HG03097 (cell line): ENCODE measurements around the gene PPP1R16B.
"Not testable (repeated sequence)": the region's sequence is repeated elsewhere in the genome, so short reads cannot be mapped to it uniquely, and the experiment has no call there.

Source experiments
- ATAC-seq: cut with Tn5 transposase; IDR thresholded peaks from one replicate; pipeline ENCODE4 v1.9.1; 2021; ENCODE audit not compliant: unreplicated experiment, low FRiP score

PPP1R16B gene

DNA sequence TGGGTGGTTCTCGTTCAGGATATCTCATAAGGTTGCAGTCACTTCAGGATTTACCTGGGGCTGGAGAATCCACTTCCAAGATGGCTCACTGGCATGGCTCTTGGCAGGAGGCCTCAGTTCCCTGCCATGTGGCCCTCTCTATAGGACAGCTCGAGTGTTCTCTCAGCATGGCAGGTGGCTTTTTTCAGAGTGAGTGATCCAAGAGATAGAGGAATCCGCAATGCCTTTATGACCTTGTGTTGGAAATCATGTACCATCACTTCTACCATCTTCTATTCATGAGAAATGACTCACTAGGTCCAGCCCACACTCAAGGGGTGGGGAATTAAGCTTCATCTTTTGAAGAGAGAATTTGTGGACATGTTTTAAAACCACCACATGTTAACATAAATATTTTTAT, 37.8 kb downstream of the PPP1R16B start:
- no peak for ATAC-seq

DNA sequence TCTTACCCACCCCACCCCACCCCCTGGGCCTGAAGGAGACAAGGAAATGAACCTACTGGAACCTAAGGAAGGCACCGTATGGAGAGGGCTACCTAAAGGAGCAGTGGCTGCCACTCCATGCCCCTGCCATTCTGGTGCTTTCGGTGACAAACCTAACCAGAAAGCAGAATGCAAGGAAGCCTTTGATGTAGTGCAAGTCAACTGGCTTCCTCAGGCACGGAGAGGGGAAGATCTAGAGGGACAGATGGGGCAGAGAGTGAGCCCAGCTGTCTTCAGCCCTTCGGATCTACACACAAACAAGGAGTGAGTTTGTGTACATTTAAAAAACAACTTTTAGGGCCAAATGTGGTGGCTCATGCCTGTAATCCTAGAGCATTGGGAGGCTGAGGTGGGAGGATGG, 39.5 kb downstream of the PPP1R16B start:
- ATAC-seq = no peak

DNA sequence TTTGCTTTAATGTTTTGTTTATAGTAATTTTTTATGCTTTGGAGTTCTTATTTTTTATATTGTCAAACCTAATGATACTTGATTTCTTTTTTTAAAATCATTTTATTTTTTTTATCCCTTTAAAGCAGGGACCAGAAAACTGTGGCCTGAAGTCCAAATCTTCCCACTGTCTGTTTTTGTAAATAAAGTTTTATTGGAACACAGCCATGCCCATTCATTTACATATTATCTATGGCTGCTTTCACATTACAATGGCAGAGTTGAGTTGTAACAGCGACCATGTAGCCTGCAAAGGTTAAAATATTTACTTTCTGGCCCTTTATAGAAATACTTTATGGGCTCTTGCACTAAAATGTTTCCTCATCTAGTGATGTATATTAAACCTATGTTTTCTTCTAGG, 42.3 kb downstream of the PPP1R16B start:
- ATAC-seq = no peak

DNA sequence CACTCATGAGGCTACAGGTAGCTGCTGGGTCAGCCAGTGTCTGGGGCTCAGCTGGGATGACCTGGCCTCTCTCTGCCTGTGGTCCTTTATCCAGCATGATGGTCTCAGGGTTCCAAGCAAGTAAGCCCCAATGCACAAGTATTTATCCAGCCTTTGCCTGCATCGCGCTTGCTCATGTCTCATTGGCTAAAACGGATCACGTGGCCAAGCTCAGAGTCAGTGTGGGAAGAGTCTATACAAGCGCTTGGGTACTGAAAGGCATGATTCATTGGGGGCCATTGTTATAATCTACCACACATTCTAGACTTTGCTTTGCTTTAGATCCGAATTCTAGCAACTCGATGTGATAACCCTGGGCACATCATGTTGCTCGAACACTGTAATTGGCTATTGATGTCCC, 48.3 kb downstream of the PPP1R16B start:
- ATAC-seq = no peak

DNA sequence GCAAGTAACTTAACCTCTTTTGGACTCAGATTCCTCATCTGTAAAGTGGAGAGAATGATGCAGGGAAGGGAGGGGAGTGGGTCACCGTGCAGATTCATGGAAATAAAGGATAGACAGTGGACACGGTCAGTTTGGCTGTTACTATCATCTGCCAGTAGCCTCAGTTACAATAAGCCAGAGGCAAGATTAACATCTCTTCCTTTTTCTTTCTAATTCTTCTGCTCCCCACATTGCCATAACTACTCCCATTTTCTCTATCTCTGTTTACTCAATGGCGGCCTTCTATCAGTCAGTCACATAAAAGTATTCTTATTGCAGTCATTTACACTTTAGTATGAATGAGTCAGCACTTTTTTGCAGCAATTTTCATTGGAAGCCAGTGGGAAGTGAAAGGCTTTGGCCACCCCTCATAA, 49.2 kb downstream of the PPP1R16B start:
- ATAC-seq = no peak

DNA sequence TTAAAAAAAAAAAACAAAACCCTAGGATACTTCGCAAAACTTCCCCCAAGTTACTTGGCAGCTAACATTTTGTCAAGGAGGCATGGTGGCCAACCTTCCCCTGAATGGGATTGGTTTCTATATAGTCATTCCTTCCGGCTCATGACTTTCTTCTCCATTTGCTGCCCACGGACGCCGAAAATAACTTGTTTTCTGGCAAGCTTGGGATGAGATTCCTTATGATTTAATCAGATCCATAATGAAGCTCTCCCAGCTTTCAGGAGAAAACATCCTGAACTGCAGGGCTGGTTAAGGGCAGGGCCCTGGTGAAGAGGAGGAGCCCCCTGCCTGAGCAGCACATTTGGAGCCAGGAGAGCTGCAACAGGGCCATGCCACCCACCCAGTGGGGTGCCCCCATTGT, 49.9 kb downstream of the PPP1R16B start:
- ATAC-seq = no peak

DNA sequence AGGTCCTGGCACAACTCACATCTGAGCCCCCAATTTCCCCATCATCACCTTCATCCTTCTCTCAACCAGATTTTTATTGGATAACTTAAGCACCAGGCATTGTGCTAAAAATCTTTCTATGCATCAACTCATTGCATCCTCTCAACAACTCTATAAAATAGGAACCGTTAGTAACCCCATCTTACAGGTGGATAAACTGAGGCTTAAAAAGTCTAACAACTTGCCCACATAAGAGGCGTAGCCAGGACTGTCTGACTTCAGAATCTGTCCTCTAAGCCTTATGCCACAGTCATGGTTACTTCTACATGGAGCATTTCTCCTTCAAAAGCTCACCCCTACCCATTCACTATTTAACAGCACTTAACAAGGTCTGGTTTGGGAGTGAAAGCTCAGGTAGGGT, 51.1 kb downstream of the PPP1R16B start:
- no peak for ATAC-seq

DNA sequence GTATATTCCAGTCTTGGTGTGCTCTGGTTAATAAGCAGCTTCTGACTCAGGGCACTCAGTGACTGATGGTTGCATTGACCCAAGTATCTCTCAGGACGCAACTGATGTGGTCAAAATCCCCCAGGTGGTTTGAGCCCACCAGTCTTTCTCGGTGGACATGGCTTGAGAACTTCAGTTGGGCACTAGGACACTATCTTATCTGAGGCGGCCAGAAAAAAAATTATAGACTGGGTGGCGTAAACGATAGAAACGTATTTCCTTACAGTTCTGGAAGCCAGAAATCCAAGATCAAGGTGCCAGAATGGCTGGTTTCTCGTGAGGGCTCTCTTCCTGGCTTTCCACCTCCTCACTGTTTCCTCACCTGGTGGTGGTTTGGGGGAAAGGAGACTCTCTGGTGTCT, 52.2 kb downstream of the PPP1R16B start:
- ATAC-seq = no peak

DNA sequence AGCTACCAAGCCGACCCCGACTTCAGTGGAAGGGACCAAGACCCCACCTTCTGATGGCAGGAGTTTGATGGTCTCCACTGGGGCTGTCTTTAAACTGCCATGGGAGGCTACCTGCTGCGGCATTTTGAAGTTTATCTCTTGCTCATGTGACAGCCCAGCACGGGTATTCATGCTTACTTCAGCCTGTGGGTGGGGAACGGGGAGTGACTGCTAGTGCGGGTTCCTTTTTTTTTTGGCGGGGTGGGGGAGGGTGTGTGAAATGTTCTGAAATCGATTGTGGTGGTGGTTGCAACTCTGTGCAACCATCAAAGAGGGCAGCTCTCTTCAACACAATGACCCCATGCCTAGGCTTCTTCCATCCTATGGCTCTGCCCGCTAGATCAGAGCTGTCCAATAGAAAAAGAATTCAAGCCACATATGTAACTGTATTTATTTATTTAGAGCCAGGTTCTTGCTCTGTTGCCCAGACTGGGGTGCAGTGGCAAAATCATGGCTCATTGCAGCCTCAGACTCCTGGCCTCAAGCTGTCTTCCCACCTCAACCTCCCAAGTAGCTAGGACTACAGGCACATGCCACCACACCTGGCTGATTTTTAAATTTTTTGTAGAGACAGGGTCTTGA, 53.7 kb downstream of the PPP1R16B start:
- ATAC-seq = no peak

DNA sequence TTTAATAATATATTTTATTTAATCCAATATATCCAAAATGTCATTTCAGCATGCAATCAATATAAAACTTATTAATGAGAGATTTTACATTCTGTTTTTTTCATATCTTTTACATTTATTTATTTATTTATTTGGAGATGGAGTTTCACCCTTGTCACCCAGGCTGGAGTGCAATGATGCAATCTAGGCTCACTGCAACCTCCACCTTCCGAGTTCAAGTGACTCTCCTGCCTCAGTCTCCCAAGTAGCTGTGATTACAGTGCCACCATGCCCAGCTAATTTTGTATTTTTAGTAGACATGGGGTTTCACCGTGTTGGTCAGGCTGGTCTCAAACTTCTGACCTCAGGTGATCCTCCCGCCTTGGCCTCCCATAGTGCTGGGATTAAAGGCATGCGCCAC, 54.4 kb downstream of the PPP1R16B start:
- ATAC-seq = not testable (repeated sequence)

DNA sequence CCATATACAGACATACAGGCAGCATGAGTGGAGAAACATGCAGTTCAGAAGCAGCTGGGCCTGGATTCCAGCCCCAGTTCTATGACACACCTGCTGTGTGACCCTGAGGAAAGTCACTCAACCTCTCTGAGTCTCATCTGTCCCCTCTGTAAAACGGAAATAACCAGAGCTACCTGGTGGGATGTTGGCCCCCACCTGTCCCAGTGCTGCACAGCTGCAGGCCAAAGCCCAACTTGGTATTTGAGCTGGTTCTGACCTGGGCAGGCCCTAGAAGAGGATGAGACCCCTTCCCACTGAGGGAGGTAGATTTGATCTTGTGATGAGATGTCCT, 55.5 kb downstream of the PPP1R16B start:
- ATAC-seq = no peak

DNA sequence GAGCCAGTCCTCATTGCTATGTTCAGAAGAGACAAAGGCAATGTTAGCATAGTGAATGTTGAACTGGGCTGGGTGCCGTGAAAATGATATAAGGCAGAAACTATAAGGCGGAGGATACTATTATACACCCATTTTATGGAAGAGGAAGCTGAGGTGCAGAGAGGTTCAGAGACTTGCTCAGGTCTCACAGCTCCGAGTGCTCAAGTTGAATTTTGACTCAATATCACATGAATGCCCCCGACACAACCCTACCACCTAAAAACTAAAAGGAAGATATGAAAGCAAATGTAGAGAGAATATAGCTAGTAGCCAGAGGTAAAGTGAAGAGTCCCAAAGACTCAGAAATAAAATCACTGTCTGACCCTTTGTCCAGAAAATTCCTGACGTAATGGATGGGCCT, 56.7 kb downstream of the PPP1R16B start:
- no peak for ATAC-seq

DNA sequence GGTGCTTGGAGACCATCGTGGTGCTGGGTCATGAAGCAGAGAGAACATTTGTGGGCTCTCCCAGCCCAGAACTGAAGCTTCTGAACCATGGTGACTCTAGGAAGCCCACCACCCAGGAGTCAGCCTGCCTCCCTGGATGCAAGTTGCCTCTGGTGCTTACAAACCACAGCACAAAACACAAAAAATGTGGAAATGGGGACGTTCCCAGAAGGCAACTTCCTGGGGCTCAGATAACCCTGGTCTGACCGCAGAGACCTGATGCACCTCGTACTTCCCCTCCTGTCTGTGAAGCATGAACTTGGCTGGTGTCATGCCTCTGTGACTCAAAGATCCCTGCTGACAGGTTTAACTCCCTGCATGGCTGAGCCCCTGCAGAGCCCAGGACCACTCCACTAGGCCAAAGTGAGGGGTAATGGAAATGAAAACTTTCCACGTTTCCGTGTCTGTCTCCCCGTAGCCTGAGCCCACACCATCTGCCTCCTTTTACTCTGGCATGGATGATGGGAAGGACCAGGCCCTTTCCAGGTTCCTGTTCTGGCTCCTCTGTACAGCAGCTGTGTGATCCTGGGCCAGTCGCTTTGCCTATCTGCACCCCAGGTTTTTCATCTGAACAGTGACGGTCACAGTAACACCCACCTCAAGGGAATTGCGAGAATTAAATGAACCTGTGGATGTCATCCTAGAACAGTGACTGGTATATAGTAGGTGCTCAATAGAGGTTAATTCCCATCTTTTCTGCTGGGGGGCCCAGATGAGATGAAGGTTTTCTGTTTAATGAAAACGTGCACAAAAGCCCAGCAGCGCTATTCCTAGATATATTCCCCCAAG, 57.7 kb downstream of the PPP1R16B start:
- peak; percentile 55 for ATAC-seq

DNA sequence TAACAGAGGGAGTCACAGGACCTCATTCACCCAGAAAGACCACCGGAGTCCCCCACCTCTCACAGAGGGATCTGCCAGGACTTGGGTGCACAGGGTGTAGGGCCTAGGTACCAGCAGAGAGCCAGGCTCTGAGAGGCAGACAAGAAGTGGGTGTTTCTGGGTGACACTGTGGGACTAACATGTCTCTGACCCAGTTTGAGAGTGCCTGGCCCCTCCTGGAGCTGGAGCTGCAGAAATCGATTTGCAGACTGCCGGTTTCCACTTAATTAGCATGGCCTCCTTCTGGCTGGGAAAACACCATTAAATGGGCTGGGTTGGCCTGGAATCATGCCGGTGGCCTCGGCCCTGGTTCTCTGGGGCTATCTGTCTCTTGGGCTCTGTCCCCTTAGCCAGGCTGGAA, 59.2 kb downstream of the PPP1R16B start:
- no peak for ATAC-seq

DNA sequence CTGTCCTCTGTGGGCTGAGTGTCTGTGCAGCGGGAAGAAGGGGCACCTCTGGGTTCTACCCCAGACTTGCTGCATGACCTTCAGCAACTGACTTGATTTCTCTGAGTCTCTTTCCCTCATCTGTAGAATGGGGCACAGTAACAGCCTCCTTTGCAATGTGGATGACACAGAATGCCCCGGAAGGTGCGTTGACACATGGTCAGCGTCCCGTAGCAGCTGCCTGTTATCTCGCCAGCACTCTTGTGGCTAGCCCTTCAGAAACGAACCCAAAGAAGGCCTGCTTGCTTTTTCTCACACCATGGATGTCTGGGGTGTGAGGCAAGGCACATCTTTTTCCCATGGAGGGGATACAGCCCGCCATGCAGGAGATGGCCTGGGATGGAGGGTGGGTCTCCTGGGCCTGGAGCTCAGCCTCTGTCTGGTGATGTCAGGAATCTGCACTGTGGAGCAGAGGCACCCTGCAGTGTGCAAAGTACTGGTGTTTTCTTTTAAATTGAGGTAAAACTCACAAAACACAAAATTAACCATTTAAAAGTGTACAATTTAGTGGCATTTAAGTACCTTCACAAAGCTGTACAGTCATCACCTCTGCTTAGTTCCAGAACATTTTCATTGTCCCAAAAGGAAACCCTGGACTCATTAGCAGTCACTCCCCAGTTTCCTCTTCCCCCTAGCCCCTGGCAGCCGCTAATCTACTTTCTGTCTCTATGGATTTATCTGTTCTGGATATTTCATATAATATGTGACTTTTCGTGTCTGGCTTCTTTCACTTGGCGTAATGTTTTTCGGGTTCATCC, 61.0 kb downstream of the PPP1R16B start:
- ATAC-seq = no peak

DNA sequence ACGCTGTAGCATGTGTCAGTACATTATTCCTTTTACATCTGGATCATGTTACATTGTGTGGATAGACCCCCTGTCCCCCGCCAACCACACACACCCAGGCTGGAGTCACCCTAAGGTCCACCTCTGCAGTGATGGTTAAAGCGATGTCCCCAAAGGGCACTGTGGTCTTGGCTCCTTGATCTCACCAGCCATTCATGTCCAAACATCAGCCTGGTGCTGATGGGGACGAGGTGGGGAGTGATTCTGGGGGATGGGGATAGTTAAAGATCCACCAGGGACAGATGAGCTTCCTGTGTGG, 61.5 kb downstream of the PPP1R16B start:
- ATAC-seq = no peak

DNA sequence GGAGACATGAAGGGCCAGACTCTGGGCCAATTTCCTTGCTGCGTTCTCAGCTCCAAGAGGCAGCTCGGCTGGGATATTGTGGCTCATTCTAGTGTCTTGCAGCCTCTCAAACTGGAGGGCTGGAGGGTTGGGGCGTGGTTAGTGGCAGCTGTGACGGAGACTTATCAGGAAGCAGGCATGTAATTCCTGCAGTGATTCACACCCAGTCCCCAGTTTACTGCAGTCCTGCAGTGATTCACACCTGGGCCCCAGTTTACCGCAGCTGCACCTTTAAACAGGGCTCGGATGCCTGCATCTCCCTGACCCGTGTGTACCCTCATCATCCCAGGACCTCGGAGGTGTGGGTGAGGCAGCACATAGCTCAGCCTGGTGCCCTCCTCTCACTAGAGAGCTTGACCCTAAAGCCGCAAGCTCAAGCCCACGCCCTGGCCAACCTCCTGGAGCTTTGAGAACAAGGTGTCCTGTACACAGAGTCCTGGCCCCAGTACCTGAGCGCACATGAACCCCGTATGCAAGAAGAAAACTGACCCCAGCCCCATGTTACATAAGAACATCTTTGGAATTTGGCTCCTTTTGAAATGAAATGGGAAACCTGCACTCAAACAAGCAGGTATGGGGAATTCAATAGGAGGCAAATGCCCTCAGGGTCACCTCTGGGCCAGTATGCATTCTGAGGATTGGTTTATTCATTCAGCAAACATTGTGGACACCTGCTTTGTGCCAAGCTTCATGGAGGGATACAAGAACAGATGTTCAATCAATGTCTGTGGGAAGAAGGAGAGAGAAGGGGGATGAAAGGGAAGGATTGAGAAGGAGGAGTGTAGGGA, 65.4 kb downstream of the PPP1R16B start:
- no peak for ATAC-seq

DNA sequence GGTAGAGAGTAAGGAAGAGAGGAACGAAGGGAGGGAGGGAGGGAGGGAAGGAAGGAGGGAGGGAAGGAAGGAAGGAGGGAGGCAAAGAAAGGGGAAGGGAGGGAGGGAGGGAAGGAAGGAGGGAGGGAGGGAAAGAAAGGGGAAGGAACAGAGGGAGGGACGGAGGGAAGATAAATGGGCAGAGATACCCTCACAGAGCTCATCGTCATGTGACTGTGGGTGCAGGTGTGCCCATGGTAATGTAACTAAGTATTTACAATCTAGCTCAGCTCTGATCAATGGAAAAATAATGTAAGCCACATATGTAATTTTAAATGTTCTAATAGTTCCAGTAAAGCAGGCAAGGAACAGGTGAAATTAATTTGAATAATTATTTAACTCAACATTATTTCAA, 66.1 kb downstream of the PPP1R16B start:
- no peak for ATAC-seq

DNA sequence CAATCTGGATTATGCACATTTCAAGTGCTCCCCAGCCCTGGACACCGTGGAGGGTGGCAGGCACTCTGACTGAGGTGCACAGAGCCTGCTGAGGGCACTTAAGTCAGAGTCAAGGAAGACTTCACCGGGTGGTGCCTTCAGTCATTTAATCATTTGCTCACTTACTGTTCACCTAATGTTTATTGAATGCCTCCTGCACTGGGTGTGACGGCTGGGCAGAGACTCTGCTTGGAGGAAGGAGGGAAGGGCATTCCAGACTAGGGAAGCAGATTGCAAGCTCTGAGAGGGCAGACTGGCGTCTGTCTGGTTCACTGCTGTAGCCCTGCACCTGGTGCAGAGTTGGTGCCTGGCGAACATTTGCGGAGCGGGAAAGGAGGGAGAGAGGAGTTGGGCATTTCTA, 66.5 kb downstream of the PPP1R16B start:
- no peak for ATAC-seq

DNA sequence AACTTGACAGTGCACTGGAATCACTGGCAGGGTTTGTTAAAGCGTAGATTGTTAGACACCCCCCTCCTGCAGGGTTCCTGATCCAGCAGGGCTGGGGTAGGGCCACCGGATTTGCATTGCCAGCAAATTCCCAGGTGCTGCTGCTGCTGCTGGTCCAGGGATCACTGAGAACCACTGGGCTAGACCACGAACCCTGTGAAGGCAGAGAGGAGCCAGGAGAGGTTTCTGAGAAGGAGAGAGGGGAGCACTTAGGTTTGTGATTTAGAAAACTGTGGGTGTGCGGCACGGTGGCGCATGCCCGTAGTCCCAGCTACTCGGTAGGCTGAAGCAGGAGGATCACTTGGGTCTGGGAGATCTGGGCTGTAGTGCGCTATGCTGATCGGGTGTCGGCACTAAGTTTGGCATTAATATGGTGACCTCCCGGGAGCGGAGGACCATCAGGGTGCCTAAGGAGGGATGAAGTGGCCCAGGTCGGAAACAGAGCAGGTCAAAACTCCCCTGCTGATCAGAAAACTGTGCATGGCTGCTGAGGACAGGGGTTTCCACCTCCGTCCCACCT, 67.1 kb downstream of the PPP1R16B start:
- ATAC-seq = no peak
